Calu3 (cell line): ENCODE results near the gene XG. TPM values are rescaled to one million over a fixed set of nuclear protein-coding genes. Genes with fewer than 3 reads are reported as not detected.
"Not testable (repeated sequence)": the region's sequence is repeated elsewhere in the genome, so short reads cannot be mapped to it uniquely, and the experiment has no call there.

Source experiments
- BruUV-seq: library from RNA; stranded (reverse); fragments of 400-500 nt; replicated peaks from 2 replicates; lab custom pipeline; 2021; lab: Mats Ljungman, UMichigan
- CTCF ChIA-PET: fragments of 300-600 bp; sonication (Branson Sonifier 250); formaldehyde crosslinking; loops from one replicate; lab custom pipeline; 2022; ENCODE audit warnings: antibody characterized with exemption; lab: Charles Lee
- DNase-seq: peaks from one replicate; pipeline ENCODE4 v3.0.0; 2022
- H3K27ac Mint-ChIP-seq: one replicate; pipeline ENCODE4 v1.8.0; 2022; ENCODE audit warnings: mixed read lengths; ENCODE audit not compliant: unreplicated experiment
- H3K27me3 Mint-ChIP-seq: one replicate; pipeline ENCODE4 v1.8.0; 2022; ENCODE audit warnings: mixed read lengths; ENCODE audit not compliant: unreplicated experiment
- H3K36me3 Mint-ChIP-seq: one replicate; pipeline ENCODE4 v1.8.0; 2022; ENCODE audit warnings: mild to moderate bottlenecking, moderate library complexity, mixed read lengths; ENCODE audit not compliant: insufficient read depth, unreplicated experiment
- H3K4me1 Mint-ChIP-seq: one replicate; pipeline ENCODE4 v1.8.0; 2022; ENCODE audit warnings: mild to moderate bottlenecking, low read depth, mixed read lengths; ENCODE audit not compliant: unreplicated experiment
- H3K4me3 Mint-ChIP-seq: one replicate; pipeline ENCODE4 v1.8.0; 2022; ENCODE audit warnings: mild to moderate bottlenecking, low read depth, moderate library complexity, mixed read lengths; ENCODE audit not compliant: unreplicated experiment
- H3K9me3 Mint-ChIP-seq: one replicate; pipeline ENCODE4 v1.8.0; 2022; ENCODE audit warnings: low read depth, mixed read lengths; ENCODE audit not compliant: unreplicated experiment
- intact Hi-C: fragments of 100-400 bp; cut with micrococcal nuclease; formaldehyde crosslinking; loops from one replicate; pipeline ENCODE4 v1.10.0; 2022; ENCODE audit not compliant: unreplicated experiment
- total RNA-seq: library from RNA; stranded (reverse); gene quantifications from 2 replicates; pipeline ENCODE4 v1.2.3, GENCODE V29; 2022
- TF ChIP-seq, protein P1 (sequence below): fragments of 200-600 bp; IDR thresholded peaks from one replicate; pipeline ENCODE4 v1.8.0; 2022; ENCODE audit warnings: antibody characterized with exemption; ENCODE audit not compliant: unreplicated experiment

The XG gene
- total RNA-seq, 1 experiment from 2014 or later = not detected

DNA sequence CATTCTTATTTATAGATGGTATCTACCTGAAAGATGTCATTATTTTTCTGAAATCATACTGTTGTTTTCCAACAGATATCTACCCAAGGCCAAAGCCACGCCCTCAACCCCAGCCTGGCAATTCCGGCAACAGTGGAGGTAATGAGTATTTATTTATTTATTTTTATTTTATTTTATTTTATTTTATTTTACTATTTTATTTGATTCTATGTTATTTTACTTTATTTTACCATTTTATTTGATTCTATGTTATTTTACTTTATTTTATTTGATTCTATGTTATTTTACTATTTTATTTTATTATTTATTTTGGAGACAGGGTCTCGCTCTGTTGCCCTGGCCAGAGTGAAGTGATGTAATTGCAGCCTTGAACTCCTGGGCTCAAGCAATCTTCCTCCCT is 37.7 kb downstream of the XG start:
- H3K4me1 Mint-ChIP-seq = no peaks in the 10 kb centered on the region
- CTCF ChIA-PET = no interaction called here
- TF ChIP-seq, protein P1, sequence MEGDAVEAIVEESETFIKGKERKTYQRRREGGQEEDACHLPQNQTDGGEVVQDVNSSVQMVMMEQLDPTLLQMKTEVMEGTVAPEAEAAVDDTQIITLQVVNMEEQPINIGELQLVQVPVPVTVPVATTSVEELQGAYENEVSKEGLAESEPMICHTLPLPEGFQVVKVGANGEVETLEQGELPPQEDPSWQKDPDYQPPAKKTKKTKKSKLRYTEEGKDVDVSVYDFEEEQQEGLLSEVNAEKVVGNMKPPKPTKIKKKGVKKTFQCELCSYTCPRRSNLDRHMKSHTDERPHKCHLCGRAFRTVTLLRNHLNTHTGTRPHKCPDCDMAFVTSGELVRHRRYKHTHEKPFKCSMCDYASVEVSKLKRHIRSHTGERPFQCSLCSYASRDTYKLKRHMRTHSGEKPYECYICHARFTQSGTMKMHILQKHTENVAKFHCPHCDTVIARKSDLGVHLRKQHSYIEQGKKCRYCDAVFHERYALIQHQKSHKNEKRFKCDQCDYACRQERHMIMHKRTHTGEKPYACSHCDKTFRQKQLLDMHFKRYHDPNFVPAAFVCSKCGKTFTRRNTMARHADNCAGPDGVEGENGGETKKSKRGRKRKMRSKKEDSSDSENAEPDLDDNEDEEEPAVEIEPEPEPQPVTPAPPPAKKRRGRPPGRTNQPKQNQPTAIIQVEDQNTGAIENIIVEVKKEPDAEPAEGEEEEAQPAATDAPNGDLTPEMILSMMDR = no peak
- intact Hi-C loops = no loop called here
- no TSS peak for BruUV-seq
- DNase-seq = no peak
- H3K27me3 Mint-ChIP-seq = peaks cover 48% of the 10 kb centered on the region
- H3K27ac Mint-ChIP-seq = no peak overlapping the region
- H3K4me3 Mint-ChIP-seq = no peak overlapping the region
- H3K9me3 Mint-ChIP-seq = no peaks in the 10 kb centered on the region
- no peaks in the 10 kb centered on the region for H3K36me3 Mint-ChIP-seq

DNA sequence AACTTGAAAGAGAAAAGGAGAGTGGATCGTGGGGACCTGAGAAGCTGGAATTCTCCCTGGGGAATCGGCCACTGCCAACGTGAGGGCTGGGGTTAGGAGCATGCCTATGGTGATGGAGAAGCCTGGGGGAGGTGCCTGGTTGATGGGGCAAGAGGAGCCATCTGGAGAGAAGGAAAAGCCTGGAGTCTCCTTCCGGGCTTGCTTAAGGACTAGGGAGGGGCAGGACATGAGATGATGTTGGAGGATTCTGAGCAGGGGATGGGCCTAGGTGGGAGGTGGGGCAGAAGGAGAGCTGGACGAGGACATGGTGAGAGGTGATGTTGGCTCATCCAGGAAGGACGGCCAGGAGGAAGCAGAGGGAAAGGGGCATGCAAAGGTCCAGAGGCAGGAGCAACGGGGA is 41.9 kb downstream of the XG start:
- Mint-ChIP-seq H3K27ac (no peak overlapping the region), H3K36me3 (no peaks in the 10 kb centered on the region), H3K4me3 (no peak overlapping the region), H3K27me3 (peaks cover 28% of the 10 kb centered on the region), H3K4me1 (no peaks in the 10 kb centered on the region), H3K9me3 (no peaks in the 10 kb centered on the region)
- no peak for DNase-seq
- BruUV-seq = no TSS peak
- intact Hi-C loops = no loop called here
- TF ChIP-seq, protein P1 = no peak
- CTCF ChIA-PET = no interaction called here

DNA sequence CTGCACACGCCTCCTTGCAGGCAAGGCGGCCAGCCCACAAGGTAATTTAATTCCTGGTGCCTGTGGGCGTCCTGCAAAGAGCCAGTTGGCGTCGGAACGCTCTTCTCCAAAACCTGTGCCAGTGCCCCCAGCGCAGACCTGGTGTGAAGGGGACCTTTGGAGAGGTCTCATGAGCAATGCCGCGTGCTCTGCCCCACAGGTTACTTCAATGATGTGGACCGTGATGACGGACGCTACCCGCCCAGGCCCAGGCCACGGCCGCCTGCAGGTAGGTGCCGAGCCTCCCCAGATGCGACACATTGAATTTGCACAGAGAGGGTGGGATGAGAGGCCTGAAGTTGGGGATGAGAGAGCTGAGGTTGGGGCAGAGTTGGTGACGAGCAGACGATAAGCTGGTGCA is 42.5 kb downstream of the XG start:
- no peak for DNase-seq
- Mint-ChIP-seq H3K4me1 (no peaks in the 10 kb centered on the region), H3K27ac (no peak overlapping the region), H3K9me3 (no peaks in the 10 kb centered on the region), H3K27me3 (peaks cover 28% of the 10 kb centered on the region), H3K36me3 (no peaks in the 10 kb centered on the region), H3K4me3 (no peak overlapping the region)
- TF ChIP-seq, protein P1 = no peak
- intact Hi-C loops = no loop called here
- CTCF ChIA-PET = no interaction called here
- no TSS peak for BruUV-seq

DNA sequence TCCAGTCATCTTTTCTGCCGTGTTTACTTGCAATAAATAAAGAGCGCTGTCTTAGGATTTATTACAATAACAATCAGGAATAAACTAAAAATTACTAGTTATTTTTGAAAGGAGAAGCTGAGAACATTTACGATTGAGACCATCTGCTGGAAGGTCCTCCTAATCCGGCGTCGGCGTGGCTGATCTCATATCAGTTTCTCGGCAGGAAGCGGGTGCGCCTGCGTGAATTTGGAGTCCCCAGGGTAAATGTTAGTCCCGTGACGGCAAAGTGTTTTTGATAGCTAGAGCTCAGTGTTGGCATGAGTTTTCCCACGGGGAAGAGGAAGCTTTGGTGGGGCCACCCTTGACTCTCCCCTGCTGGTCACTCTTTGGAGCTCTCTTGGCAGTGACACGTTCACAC is 45.0 kb downstream of the XG start:
- CTCF ChIA-PET, DNase-seq, H3K36me3 Mint-ChIP-seq, H3K27ac Mint-ChIP-seq, BruUV-seq, H3K4me3 Mint-ChIP-seq, H3K4me1 Mint-ChIP-seq, intact Hi-C loops, H3K9me3 Mint-ChIP-seq: not testable (repeated sequence)
- H3K27me3 Mint-ChIP-seq = peaks cover 18% of the 10 kb centered on the region

DNA sequence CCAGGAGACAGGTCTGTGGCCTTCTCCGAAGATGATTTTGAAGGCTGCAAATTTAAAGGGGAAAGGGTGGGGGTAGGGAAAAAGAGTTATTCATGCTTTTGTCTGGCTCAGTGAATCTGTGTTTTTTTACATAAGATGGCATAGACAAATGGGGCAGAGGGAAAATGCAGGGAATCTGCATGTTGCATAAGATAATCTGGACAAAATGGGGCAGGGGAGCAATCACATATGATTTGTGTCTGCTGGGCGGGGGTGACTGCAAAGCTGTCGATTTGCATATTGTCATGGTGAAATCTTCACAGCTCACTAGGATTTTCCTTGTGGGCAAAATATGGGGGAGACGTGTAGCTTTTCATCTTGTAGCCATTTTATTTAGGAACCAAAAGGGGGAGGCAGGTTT is 47.5 kb downstream of the XG start:
- H3K4me3 Mint-ChIP-seq = no peak overlapping the region
- no peak for DNase-seq
- H3K27ac Mint-ChIP-seq = no peak overlapping the region
- intact Hi-C loops = no loop called here
- no peaks in the 10 kb centered on the region for H3K27me3 Mint-ChIP-seq
- H3K36me3 Mint-ChIP-seq = no peaks in the 10 kb centered on the region
- peaks cover 10% of the 10 kb centered on the region for H3K4me1 Mint-ChIP-seq
- H3K9me3 Mint-ChIP-seq = peaks cover 2% of the 10 kb centered on the region
- no TSS peak for BruUV-seq
- CTCF ChIA-PET = no interaction called here
- TF ChIP-seq, protein P1 = no peak

DNA sequence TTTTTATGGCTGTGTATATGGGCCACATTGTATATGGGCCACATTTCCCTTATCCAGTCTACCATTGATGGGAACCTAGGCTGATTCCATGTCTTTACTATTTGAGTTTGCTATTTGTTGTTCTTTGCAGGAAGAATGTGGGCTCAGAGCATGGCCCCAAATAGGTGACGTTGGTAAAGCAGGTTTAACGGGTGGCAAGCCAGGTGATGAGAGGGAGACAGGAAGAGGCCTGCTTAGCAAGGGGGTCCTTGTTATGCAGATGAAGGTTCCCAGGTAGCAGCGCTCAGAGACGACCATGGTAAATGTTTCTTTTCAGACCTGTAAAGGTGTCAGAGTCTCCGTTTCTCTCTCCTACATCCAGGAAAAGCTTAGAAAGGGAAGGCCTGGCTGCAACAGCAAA is 48.1 kb downstream of the XG start:
- not testable (repeated sequence) for H3K27ac Mint-ChIP-seq

More for the DNA sequence above, 48.1 kb downstream of the XG start:
- H3K4me3 Mint-ChIP-seq, intact Hi-C loops, DNase-seq, BruUV-seq, H3K36me3 Mint-ChIP-seq, H3K9me3 Mint-ChIP-seq, H3K27me3 Mint-ChIP-seq, CTCF ChIA-PET: not testable (repeated sequence)
- peaks cover 16% of the 10 kb centered on the region for H3K4me1 Mint-ChIP-seq
